PC-9 (cell line): ENCODE results near the gene ZNF446. TPM values are rescaled to one million over a fixed set of nuclear protein-coding genes. Genes with fewer than 3 reads are reported as not detected.

ENCODE experiments used
- BruUV-seq: library from RNA; stranded (reverse); fragments of 400-500 nt; replicated peaks from 2 replicates; lab custom pipeline; 2021; lab: Mats Ljungman, UMichigan
- CTCF ChIA-PET: fragments of 300-600 bp; sonication (Branson Sonifier 250); formaldehyde crosslinking; loops from one replicate; lab custom pipeline; 2022; ENCODE audit warnings: antibody characterized with exemption; lab: Charles Lee
- POLR2A ChIA-PET: fragments of 300-600 bp; sonication (Branson Sonifier 250); formaldehyde crosslinking; loops from one replicate; lab custom pipeline; 2022; ENCODE audit warnings: antibody characterized with exemption; ENCODE audit not compliant: unreplicated experiment; lab: Charles Lee
- DNase-seq, 2 experiments: peaks; one replicate each; pipeline versions ENCODE4 v3.0.0 to v3.0.0-alpha.2; 2015 to 2022; ENCODE audit warnings: mixed read lengths in 1 of 2
- H2AFZ ChIP-seq: fragments of 200-600 bp; sonication (generic); 2 replicates; pipeline ENCODE4 v1.8.1; 2017; ENCODE audit warnings: antibody characterized with exemption
- H3F3A ChIP-seq: fragments of 200-600 bp; sonication (generic); 2 replicates; pipeline ENCODE4 v1.8.1; 2017; ENCODE audit warnings: antibody characterized with exemption, mild to moderate bottlenecking, low read depth; ENCODE audit not compliant: insufficient read depth
- H3K27ac ChIP-seq: fragments of 200-600 bp; sonication (generic); 2 replicates; pipeline ENCODE4 v1.6.1; 2016; ENCODE audit warnings: mixed run types
- H3K27me3 ChIP-seq: fragments of 200-600 bp; sonication (generic); 2 replicates; pipeline ENCODE4 v1.6.1; 2016; ENCODE audit warnings: low read depth, mixed run types; ENCODE audit not compliant: insufficient read depth
- H3K36me3 ChIP-seq: fragments of 200-600 bp; sonication (generic); 2 replicates; pipeline ENCODE4 v1.6.1; 2016; ENCODE audit warnings: low read depth, mixed run types
- H3K4me1 ChIP-seq: fragments of 200-600 bp; sonication (generic); replicated peaks from 2 replicates; pipeline ENCODE4 v1.6.1; 2016; ENCODE audit warnings: mixed run types; ENCODE audit not compliant: insufficient read depth
- H3K4me2 ChIP-seq: fragments of 200-600 bp; sonication (generic); 2 replicates; pipeline ENCODE4 v1.6.1; 2017; ENCODE audit warnings: mixed run types
- H3K4me3 ChIP-seq: fragments of 200-600 bp; sonication (generic); 2 replicates; pipeline ENCODE4 v1.6.1; 2016; ENCODE audit warnings: mixed run types
- H3K79me2 ChIP-seq: fragments of 200-600 bp; sonication (generic); 2 replicates; pipeline ENCODE4 v1.6.1; 2017; ENCODE audit warnings: low read depth, mixed run types
- H3K9me2 ChIP-seq: fragments of 200-600 bp; sonication (generic); 2 replicates; pipeline ENCODE4 v1.8.1; 2017; ENCODE audit warnings: mild to moderate bottlenecking; ENCODE audit not compliant: insufficient read depth
- H3K9me3 ChIP-seq: fragments of 200-600 bp; sonication (generic); 2 replicates; pipeline ENCODE4 v1.8.1; 2016; ENCODE audit warnings: low read depth; ENCODE audit not compliant: insufficient read depth
- H4K20me1 ChIP-seq: fragments of 200-600 bp; sonication (generic); 2 replicates; pipeline ENCODE4 v1.8.1; 2017; ENCODE audit not compliant: insufficient read depth
- CTCF ChIP-seq: fragments of 200-600 bp; sonication (generic); conservative IDR thresholded peaks from 2 replicates; pipeline ENCODE4 v1.6.1; 2017; ENCODE audit warnings: mixed run types, antibody characterized with exemption, mild to moderate bottlenecking, moderate library complexity
- EZH2 ChIP-seq: fragments of 200-600 bp; sonication (generic); IDR thresholded peaks from 2 replicates; pipeline ENCODE4 v1.8.0; 2017; ENCODE audit warnings: antibody characterized with exemption, low read depth
- intact Hi-C: fragments of 100-400 bp; cut with micrococcal nuclease; formaldehyde crosslinking; loops from one replicate; pipeline ENCODE4 v1.10.0; 2022; ENCODE audit not compliant: unreplicated experiment
- total RNA-seq: library from RNA; stranded (reverse); gene quantifications from 2 replicates; pipeline ENCODE4 v1.2.3, GENCODE V29; 2021

ZNF446 gene
- total RNA-seq, 1 experiment from 2014 or later = 11.0 TPM

GRCh38 chr19:58453743-58454142 lies 22.4 kb upstream of the ZNF446 start:
- Histone ChIP-seq H3K4me1 (0 out of 2 replicates have a peak, but pooled peaks cover 5% of the 10 kb centered on the region), H3K9me2 (no peaks in the 10 kb centered on the region), H3K4me3 (no peak overlapping the region), H3F3A (no peaks in the 10 kb centered on the region), H2AFZ (no peak overlapping the region), H3K79me2 (no peaks in the 10 kb centered on the region), H3K4me2 (no peak overlapping the region), H3K27me3 (no peaks in the 10 kb centered on the region), H4K20me1 (no peaks in the 10 kb centered on the region), H3K36me3 (no peaks in the 10 kb centered on the region), H3K9me3 (no peaks in the 10 kb centered on the region; the same call in 1 of the 2 replicates), H3K27ac (no peak overlapping the region)
- POLR2A ChIA-PET = no interaction called here
- CTCF ChIA-PET = no interaction called here
- TF ChIP-seq EZH2 (no peak), CTCF (no peak)
- DNase-seq = no peak
- intact Hi-C loops = loop anchor here (5.0 kb wide), 1 partner anchor 91 kb away; the partner anchor contains the start of gene ZNF497
- no TSS peak for BruUV-seq

GRCh38 chr19:58455306-58455705 lies 20.8 kb upstream of the ZNF446 start:
- H3K27ac ChIP-seq = no peak overlapping the region
- BruUV-seq = no TSS peak
- no peaks in the 10 kb centered on the region for H3K9me2 ChIP-seq
- H3K4me1 ChIP-seq = 0 out of 2 replicates have a peak, but pooled peaks cover 5% of the 10 kb centered on the region
- no peak overlapping the region for H3K4me2 ChIP-seq
- H3K4me3 ChIP-seq = no peak overlapping the region
- H3K27me3 ChIP-seq = no peaks in the 10 kb centered on the region
- no peaks in the 10 kb centered on the region for H3K9me3 ChIP-seq
- no peaks in the 10 kb centered on the region for H4K20me1 ChIP-seq
- no peaks in the 10 kb centered on the region for H3K36me3 ChIP-seq
- no peaks in the 10 kb centered on the region for H3F3A ChIP-seq
- DNase-seq = no peak
- no peaks in the 10 kb centered on the region for H3K79me2 ChIP-seq
- ChIA-PET POLR2A (no interaction called here), CTCF (no interaction called here)
- no peak for TF ChIP-seq CTCF
- no peak for TF ChIP-seq EZH2
- intact Hi-C loops = no loop called here
- H2AFZ ChIP-seq = no peak overlapping the region

- Histone ChIP-seq H4K20me1 (no peaks in the 10 kb centered on the region), H3K79me2 (no peaks in the 10 kb centered on the region), H3K4me3 (no peak overlapping the region), H2AFZ (no peak overlapping the region), H3K4me2 (no peak overlapping the region), H3K9me3 (no peaks in the 10 kb centered on the region), H3K4me1 (no peaks in the 10 kb centered on the region), H3K27me3 (no peaks in the 10 kb centered on the region), H3K9me2 (no peaks in the 10 kb centered on the region), H3K36me3 (no peaks in the 10 kb centered on the region), H3F3A (no peaks in the 10 kb centered on the region), H3K27ac (no peak overlapping the region)
- no peak for DNase-seq
- intact Hi-C loops = no loop called here
- TF ChIP-seq CTCF (no peak), EZH2 (no peak)
- POLR2A ChIA-PET = no interaction called here
- CTCF ChIA-PET = no interaction called here
- BruUV-seq = no TSS peak
Observed at GRCh38 chr19:58456111-58456510, 20.0 kb upstream of the ZNF446 start.
